Measurements from ENCODE around the gene RAB17. TPM values are rescaled to one million over a fixed set of nuclear protein-coding genes. Genes with fewer than 3 reads are reported as not detected.

The RAB17 gene
- total RNA-seq, 1 donor from 2014 or later: 10.9 TPM

DNA sequence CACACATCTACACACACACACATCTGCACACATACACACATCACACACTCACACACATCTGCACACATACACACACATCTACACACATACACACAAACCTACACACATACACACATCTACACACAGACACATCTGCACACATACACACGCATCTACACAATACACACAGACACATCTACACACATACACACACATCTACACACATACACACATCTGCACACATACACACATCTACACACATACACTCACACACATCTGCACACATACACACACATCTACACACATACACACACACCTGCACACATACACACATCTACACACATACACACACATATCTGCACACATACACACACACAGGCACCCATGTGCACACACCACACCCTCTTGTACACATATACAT, 24.6 kb downstream of the RAB17 start:
- DNase-seq (ENCODE audit: low read depth in 2 of 2): no peak

DNA sequence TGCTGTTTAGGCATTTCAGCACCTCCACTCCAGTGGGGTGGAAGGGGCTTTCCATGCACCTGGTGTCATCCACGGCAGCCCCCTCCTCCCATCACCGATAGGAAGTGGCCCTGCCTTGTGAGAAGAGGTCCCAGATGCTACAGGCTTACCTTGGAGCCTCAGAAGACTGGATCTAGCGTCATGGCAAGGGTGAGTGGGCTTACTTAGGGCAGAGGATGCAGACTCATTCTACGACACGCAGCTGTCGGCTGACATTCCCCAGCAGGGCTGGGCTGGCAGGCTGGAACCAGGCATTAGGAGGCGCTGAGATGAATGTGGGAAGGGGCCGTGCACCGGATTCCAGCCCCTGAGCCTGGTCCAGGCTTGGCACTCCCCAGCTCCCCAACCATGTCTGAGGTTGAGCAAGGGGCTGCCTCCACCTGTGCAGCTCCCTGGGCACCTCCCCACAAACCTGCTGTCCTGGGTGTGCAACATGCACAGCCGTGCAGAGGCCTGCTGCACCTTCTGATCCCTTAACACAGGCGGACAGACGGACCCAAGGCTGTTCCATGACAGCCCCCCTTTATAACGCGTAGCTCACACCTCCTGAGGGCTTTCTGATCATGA, 25.9 kb downstream of the RAB17 start:
- no peak for DNase-seq (ENCODE audit: low read depth in 2 of 2)

GRCh38 chr2:237563816-237564215, 26.7 kb downstream of the RAB17 start:
- DNase-seq (ENCODE audit: low read depth in 2 of 2): peak in 1 of 2 donors; percentile 56

DNA sequence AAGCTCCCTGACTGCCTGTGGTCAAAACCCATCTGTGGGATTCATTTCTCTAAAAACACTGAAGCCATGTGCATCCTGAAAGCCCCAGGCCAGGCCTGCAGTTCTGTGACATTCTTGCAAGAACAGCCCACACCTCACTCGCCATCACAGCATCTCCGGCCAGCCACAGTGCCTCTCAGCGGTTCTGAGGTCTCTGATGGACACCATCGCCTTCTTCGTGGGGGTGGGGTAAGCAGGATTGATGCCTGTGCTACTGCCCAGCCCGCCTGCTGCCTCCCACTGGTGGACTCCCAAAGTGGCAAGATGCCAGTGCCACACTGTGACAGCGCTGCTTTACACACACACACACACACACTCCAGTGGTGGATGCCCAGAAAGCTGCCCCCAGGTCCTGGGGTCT, 29.3 kb downstream of the RAB17 start:
- no peak for DNase-seq (ENCODE audit: low read depth in 2 of 2)

- peak in 1 of 2 donors; percentile 23 for DNase-seq (ENCODE audit: low read depth in 2 of 2)
Observed at GRCh38 chr2:237558961-237559641, 31.4 kb downstream of the RAB17 start.

GRCh38 chr2:237557633-237558015, 32.9 kb downstream of the RAB17 start:
- DNase-seq (ENCODE audit: low read depth in 2 of 2): no peak

DNA sequence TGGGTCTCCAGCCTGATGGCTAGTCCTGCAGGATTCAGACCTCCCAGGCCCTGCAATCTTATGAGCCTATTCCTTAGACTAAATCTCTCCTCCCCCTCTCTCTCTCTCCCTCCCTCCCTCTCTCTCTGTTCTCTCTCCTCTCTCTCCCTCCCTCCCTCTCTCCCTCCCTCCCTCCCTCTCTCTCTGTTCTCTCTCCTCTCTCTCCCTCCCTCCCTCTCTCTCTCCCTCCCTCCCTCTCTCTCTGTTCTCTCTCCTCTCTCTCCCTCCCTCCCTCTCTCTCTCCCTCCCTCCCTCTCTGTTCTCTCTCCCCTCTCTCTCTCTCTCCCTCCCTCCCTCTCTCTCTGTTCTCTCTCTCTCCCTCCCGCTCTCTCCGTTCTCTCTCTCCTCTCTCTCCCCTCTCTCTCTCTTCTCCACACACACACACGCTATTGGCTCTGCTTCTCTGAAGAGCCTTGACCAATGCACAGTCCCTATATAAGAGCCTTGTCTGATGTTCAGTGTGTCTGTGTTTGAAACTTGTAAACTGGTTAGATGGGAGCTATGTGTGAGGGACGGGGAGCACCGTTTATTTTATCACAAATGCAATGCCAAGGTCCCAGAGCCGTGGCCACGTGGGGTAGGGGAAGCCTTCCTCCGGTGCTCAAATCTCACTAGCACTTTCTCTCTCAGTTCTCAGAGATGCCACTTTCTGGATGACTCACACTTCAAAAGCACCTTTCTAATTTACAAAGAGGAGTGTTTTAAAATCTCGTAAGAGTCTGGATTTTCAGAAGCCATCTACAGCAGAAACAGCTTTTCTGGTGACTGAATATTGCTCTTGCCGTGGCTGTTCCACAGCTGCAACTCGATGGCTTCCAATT, 33.5 kb downstream of the RAB17 start:
- DNase-seq (ENCODE audit: low read depth in 2 of 2): no peak

GRCh38 chr2:237555560-237555959, 35.0 kb downstream of the RAB17 start:
- DNase-seq (ENCODE audit: low read depth in 2 of 2): no peak

DNA sequence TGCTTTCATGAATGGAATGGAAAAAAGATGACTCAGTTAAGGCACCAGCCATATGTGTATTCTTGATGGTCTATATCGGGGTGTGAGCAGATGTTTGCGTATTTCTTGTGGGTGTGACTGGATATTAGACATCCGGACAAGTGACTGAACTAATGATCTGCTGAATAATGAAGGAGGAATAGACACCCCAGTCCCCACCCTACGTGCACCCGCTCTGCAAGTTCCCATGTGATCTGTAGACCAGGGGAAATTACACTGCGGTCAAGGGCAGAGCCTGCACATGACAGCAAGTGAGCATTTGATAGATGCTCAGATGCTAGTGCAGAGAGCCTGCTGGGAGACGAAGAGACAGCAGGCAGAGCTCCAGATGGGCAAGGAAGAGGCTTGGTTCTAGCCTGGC, 36.6 kb downstream of the RAB17 start:
- no peak for DNase-seq (ENCODE audit: low read depth in 2 of 2)

GRCh38 chr2:237552908-237553307, 37.6 kb downstream of the RAB17 start:
- no peak for DNase-seq (ENCODE audit: low read depth in 2 of 2)

DNA sequence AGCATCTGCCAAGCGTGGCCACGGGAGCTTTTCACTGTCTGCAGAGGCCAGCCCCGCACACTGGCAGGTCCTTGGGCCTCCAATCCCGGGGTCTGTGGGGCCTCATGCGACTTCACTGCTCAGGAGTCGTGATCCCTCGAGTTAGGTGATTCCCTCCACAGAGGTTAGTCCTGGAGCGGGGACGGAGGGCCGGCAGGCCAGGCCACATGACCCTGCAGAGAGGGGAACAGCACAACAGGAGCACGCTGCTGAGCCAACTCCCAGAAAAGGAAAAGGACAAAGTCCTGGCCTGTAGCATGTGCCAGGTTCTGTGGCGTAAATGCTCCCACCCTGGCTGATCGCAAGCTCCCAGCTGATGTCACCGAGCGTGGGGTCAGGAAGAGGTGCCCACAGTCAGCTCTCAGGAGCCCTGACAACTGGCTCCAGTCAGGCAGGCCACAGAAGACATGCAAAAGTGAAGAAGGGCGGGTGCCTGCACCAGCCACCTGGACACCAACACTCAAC, 39.4 kb downstream of the RAB17 start:
- no peak for DNase-seq (ENCODE audit: low read depth in 2 of 2)

DNA sequence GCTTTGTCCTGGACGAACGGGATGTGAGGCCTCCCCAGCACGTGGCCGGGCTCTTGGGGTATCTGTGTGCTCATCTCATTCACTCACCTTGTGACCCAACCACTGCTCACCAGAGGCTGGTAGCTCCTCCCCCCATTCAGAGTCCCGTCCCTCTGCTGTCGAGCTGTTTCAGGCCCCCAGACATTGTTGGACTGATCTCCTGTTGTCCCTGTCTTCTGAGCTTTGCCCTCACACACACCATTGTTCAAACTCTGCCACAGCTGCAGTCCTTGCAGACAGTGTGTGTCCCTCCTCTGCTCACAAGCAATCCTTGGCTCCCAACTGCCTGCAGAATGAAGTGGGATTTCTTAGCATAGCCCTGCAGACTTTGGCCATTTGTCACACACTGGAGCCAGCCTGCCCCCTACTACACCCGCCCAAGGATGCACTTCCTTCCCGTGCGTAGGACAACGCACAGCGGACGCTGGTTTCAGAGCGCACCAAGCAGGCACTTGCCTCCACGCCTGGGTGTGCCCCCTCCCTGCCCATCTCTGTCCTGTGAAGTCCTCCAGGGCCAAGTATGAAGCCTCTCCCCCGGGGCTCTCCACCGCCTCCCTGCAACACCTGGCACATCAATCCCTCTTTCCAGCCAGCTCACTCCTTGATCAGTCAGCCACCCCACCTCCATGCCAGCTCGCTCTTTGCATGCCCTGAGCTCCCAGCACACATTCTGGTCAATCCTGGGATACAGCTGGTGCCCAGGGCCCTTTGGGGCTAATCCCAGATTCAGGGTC, 40.7 kb downstream of the RAB17 start:
- DNase-seq (ENCODE audit: low read depth in 2 of 2): no peak

DNA sequence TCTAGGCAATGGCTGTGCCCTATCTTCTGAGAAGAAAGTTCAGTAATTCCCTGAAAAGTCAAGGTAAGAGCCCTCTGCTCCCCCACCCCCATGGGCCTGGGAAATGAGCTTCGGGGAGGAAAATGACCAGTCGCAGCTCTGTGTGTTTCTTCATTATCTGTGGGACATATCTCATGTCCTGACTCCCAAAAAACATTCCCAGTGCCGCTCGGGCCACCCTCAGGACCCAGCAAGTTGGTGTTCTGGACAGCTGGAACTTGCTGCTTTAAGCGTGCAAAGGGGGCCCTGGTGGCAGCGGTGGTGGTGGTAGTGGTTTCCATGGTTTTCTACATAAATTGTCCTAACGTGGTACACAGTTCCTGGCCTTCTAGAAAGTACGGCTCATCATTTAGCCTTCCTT, 41.3 kb downstream of the RAB17 start:
- DNase-seq (ENCODE audit: low read depth in 2 of 2): no peak

DNA sequence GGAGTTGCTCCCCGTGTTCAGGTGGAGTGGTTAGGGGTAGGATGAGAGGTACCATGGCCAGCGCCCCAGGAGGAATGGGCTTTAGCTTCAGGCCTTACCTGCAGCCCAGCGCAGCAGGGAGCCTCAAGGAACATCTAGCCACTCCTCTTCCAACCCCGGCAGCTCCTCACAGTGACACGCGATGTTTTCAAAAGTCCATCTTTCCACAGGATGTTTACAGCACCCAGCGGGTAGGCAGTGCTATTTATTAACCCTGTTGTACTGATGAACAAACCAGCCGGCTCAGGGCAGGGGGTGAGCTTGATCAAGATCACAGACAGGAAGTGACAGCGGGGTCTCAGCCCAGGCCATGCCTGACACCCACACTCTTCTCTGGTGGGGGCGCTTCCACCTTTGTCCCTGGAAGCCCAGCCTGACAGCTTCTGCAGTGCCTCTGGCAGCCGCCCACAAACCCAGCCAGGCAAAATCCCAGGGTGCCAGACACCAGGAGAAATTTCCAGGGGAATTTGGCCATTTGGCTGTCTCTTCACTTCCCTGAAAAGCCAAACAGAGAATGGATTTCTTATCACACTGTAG, 42.6 kb downstream of the RAB17 start:
- peak in 1 of 2 donors; percentile 11 for DNase-seq (ENCODE audit: low read depth in 2 of 2)

GRCh38 chr2:237546876-237547395, 43.6 kb downstream of the RAB17 start:
- DNase-seq (ENCODE audit: low read depth in 2 of 2): no peak

- DNase-seq (ENCODE audit: low read depth in 2 of 2): no peak
Observed at GRCh38 chr2:237546040-237546875, 44.3 kb downstream of the RAB17 start.

DNA sequence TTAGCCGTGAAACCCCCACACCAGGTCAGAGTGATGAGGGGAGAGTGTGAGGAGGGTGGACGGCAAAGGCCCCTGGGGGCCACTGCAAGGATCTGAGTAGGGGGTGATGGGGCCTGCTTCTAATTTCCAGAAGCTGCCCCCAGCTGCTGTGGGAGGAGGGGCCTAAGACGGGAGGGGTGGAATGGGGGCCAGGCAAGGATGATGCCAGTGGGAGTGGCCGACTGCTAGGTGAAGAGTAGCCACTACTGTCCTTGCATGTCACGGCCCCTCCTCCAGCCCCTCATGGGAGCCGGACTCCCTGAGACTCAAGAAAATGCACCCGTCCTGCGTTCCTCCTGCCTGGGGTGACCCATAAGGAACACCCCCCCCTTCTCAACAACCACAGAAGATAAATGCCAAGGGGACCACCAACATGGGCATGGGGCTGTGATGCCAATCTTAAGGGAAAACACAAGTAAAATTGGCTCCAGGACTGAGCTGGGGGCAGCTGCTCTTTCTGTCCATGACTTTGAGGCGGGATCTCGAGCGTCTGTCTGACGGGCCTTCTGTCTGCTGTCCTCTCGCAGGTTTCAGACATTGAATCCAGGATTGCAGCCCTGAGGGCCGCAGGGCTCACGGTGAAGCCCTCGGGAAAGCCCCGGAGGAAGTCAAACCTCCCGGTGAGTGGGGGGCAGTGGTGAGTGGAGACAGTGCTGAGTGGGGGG, 48.4 kb downstream of the RAB17 start:
- DNase-seq (ENCODE audit: low read depth in 2 of 2): no peak

- no peak for DNase-seq (ENCODE audit: low read depth in 2 of 2)
Observed at GRCh38 chr2:237541243-237541642, 49.3 kb downstream of the RAB17 start.

DNA sequence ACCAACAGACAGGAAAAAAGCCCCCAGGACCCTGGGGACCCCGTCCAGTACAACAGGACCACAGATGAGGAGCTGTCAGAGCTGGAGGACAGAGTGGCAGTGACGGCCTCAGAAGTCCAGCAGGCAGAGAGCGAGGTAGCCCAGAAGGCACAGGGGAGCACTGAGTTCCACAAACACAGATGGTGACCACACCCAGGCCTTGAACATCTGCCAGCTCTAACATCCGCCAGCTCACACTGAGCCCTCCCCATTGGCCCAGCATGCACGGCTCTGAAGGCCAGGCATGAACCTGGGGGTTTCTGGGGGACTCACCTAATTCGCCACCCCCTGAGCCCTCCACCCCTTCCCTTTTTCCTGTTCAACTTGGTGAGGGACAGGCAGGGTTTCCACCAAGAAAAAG, 49.7 kb downstream of the RAB17 start:
- DNase-seq (ENCODE audit: low read depth in 2 of 2): peak; percentile 48
